GM19023 (cell line): Measurements from ENCODE around the gene SHB.
A peak's percentile ranks its signal among the peaks of the same experiment; 100 is the strongest.

Experiments
- ATAC-seq: cut with Tn5 transposase; IDR thresholded peaks from one replicate; pipeline ENCODE4 v1.9.1; 2021; ENCODE audit warnings: mild to moderate bottlenecking, moderate library complexity; ENCODE audit not compliant: unreplicated experiment

The SHB gene

DNA sequence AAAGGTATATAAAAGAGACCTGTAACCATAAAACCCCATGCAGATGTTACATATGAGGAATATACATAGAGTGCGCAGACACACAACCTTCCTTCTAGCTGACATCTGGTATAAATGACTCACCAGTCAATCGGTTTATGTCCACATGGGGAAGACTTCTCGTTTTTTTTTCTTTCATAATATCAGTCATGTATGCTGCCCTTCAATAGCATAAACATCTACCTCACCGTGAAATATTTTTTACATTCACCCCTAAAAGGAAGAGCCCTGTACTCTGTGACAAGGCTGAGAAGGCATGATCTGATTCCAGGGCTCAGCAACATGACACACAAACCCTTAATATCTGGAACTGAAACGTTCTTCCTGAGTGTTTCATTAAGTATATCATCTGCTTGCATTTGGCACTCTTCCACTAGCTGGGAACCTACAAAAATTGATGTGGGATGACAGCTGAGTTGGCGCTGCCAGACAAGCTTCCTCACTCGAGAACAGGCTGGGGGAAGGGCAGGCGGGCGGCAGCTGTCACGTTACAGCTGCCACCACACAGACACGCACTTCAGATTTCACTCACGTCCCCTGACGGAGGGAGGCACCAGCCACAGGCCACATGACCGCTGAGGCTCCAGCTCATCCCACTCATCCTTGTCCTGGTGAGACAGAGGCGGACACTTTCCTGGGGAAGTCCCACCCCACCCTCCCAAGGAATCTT lies 74.2 kb downstream of the SHB start:
- peak; percentile 85 for ATAC-seq

DNA sequence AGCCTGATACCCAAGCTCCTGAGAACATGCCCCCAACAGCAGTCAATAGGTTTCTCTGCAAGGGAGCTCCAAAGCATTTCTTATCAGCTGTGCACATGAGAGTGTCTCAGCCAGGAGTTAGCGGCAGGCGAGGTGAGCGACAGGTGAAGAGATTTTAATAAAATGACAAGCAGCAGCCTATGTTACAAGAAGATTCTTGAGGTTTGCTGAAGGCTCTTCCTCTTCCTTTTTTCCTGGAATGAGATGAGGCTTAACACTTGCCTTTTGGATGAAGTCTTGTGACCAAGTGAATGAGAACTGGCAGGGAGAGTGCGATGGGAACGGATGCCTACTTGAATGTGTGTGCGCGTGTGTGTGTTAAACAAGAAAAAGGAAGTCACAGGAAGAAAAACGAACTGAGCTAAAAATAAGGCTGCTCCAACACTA lies 76.1 kb downstream of the SHB start:
- ATAC-seq: no peak

DNA sequence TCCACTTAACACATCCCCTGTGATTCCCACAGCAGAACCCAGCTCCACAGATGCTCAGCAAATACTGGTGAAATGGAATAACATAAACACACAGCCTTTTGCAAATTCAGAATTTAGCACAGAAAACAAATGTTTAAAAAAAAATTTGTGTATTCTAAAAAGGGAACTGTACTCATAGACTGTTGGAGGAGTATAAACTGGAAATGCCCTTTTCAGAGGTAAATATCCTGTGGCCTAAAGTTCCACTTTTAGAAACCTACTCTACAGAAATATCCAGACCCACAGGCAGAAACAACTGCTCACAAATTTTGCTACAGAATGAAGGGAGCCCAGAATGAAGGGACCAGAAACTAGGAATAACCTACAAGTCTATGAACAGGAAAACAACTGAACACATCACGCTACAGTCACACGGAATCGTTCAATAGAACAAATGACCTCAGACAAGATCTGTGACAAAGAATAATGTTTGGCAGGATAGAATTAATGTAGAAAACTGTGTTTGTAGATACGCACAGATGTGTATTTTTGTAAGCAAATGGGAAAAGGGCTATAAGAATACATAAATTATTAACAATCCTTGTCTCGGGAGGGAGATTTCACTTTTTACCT lies 78.5 kb downstream of the SHB start:
- ATAC-seq: no peak

DNA sequence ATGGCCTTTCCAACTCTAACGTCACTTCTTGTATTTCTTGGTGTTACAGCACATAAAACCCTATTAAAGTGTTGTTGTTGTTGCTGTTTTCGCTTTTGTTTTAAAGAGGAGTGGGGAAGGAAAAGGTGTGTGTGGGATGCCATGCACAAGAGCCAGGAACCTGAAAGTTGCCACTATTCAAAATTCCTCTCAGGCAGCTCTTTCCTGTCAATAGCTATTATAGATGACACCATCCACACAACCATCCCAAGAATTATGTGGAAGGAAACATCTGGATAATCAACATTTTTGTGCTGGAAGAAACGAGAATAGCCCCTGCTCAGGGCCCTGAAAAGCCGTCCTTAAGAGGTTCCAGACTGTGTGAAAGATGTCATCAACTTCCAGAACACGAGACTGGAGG lies 79.3 kb downstream of the SHB start:
- no peak for ATAC-seq

DNA sequence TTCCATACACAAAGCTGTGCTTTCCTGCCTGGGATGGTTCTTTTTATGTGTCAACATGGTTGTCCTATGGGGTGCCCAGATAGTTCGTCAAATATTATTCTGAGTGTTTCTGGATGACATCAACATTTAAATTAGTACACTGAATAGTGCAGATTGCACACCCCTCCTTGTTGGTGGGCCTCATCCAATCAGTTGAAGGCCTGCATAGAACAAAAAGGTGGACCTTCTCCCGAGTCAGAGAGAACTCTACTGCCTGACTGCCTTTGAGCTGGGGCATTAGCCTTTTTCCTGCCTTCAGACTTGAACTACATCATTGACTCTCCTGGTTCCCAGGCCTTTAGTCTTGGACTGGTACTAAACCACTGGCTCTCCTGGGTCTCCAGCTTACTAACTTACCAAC lies 80.4 kb downstream of the SHB start:
- no peak for ATAC-seq

DNA sequence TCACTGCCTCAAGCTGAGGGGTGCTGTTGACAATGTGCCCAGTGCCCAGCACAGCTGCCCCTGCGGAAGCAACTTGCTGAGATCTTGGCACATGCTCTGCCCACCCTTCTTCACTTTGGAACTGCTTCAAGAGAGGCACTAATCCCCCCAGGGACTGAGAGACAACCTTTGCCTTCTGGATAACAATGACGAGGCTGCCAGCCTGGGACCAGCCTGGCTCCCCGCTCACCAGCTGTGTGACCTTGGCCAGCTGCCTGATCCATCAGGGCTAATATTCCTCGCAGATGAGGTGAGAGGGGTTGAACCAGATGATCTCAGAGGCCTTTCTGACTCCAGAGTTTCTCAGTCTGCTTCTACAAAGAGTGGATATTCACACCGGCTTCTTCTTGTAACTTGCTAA lies 81.0 kb downstream of the SHB start:
- ATAC-seq: no peak

GRCh38 chr9:37987467-37987981 lies 81.5 kb downstream of the SHB start:
- ATAC-seq: no peak

- ATAC-seq: peak; percentile 77
Observed at GRCh38 chr9:37986771-37987258, 82.2 kb downstream of the SHB start.

GRCh38 chr9:37986001-37986400 lies 83.0 kb downstream of the SHB start:
- no peak for ATAC-seq

GRCh38 chr9:37984672-37985611 lies 84.1 kb downstream of the SHB start:
- no peak for ATAC-seq

DNA sequence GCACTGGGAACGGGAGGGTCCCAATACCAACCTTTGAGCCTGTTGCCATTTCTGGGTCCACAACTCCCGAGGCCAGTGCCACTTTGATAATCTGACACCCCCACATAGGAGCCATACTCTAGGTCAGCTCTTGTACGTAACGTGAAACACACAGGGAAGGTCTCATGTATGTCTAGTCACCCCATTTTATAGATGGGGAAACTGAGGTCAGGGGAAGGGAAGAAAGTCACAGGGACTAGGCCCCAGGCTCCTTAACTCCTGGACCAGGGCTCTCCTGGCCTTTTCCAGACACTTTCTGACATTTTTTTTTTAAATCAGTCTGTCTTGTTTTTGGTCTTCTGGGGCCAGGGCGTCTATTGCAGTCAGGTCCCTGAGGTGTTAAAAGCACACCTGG lies 84.8 kb downstream of the SHB start:
- ATAC-seq: no peak

- no peak for ATAC-seq
Observed at GRCh38 chr9:37983381-37984067, 85.5 kb downstream of the SHB start.

DNA sequence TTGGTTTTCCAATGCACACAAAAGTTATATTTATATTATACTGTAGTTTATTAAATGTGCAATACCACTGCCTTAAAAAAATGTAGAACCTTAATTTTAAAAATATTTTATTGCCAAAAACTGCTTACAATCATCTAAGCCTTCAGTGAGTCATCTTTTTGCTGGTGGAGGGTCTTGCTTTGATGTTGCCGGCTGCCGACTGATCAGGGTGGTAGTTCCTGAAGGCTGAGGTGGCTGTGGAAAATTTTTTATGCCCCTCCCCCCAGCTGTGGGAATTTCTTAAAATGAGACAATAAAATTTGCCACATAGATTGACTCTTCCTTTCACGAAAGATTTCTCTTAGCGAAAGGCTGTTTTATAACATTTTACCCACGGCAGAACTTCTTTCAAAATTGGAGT lies 89.2 kb downstream of the SHB start:
- ATAC-seq: no peak

- no peak for ATAC-seq
Observed at GRCh38 chr9:37978983-37979382, 90.0 kb downstream of the SHB start.

- ATAC-seq: no peak
Observed at GRCh38 chr9:37978481-37978864, 90.6 kb downstream of the SHB start.

GRCh38 chr9:37977851-37978480 lies 91.1 kb downstream of the SHB start:
- no peak for ATAC-seq

DNA sequence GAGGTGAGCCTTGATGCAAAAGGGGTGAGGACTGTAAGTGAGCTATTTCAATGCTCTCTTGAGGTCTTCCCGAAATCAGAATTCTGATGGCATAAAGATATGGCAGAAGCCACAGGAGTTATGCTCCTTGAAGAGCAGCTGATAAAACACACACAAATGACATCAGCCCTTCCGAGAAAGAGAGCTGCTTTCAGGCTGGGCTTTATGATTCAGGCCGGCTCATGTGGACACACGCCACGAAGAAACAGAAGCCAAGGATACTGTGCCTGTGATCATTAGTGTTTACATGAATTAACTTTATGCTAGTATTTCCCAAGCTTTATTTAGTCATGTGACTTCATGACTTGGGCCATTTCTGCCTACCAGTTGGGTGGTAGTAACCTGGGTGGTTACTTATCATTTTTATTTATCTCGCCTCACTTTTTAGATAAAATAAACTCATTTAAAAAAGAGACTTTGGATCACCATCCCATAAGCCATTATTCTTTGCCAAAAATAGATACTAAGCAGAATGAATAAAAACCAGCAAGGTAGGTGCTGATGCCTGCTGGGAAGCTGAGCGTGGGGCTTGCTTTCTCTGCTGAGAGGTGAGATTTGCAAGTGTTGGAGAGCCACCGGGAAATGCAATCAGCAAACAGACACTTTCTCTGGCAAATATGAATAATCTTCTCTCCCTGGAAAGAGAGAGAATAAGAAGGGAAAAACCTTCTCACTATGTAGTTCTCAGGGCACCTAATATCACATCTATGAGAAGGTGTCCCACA lies 92.1 kb downstream of the SHB start:
- ATAC-seq: no peak

GRCh38 chr9:37975639-37976038 lies 93.4 kb downstream of the SHB start:
- no peak for ATAC-seq

DNA sequence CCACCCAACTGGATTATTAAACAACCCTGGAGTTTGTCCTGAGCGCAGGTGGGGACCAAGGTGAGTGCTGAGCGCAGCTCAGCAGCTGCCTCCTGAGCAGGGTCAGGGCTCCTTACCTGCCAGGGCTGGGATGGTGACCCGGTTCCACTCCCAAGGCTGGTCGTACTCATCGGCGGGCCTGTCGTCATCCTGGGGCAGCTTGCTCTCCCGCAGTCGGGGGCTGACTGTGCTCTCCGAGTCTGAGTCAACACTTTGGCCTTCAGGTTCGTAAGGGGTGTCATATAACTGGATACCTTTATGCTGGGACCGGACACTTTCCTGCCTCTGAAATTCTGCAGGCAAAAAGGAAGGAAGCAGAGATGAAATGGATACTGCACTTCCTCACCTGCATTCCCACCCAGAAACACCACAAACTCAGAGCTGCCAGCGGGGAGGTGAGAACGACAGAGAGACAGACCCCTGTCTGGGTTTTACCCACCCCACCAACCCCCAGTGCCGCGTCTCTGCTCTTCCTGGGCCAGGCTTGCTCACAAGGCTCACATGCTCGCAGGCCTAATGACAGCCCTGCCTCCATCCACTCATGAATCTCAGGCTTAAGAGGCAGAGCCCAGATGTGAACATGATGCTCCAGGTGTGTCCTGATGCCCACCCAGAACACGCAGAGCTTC lies 94.4 kb downstream of the SHB start:
- ATAC-seq: no peak
